PFSK-1 (cell line): ENCODE results near the gene HIPK2.

Source experiments
- FOXP2 ChIP-seq: optimal IDR thresholded peaks from 2 replicates; pipeline ENCODE3; 2011; ENCODE audit warnings: borderline replicate concordance, control low read depth, inconsistent platforms; ENCODE audit not compliant: insufficient read depth; ENCODE audit errors: extremely low read length, extremely low read depth
- POLR2AphosphoS5 ChIP-seq: IDR thresholded peaks from 2 replicates; pipeline ENCODE4 v1.6.1; 2012; ENCODE audit warnings: low read depth, mild to moderate bottlenecking, control low read depth, low read length, moderate library complexity
- REST ChIP-seq, 2 experiments: IDR thresholded peaks; 2 replicates each; pipeline versions ENCODE4 v1.6.1 to v1.8.0; 2011 to 2012; ENCODE audit warnings: low read depth in 2 of 2, low read length in 2 of 2, control low read depth in 1 of 2, inconsistent platforms in 1 of 2, mild to moderate bottlenecking in 1 of 2, moderate library complexity in 1 of 2; ENCODE audit not compliant: insufficient read depth in 1 of 2
- SIN3A ChIP-seq: IDR thresholded peaks from 2 replicates; pipeline ENCODE4 v1.6.1; 2012; ENCODE audit warnings: mild to moderate bottlenecking, low read length, moderate library complexity, borderline replicate concordance; ENCODE audit not compliant: insufficient read depth
- TAF1 ChIP-seq: IDR thresholded peaks from 2 replicates; pipeline ENCODE4 v1.6.1; 2012; ENCODE audit warnings: low read length, control low read depth, borderline replicate concordance; ENCODE audit not compliant: insufficient read depth

Gene HIPK2

GRCh38 chr7:139647085-139647484 is 130.7 kb downstream of the HIPK2 start:
- TF ChIP-seq TAF1 (no peak), FOXP2 (no peak), POLR2AphosphoS5 (no peak), REST (IDR thresholded peaks at IDR 0.05; ENCODE audit: insufficient read depth in 1 of 2, low read depth in 2 of 2, low read length in 2 of 2) (no peak), SIN3A (no peak)

GRCh38 chr7:139646566-139646965 is 131.2 kb downstream of the HIPK2 start:
- no peak for TF ChIP-seq POLR2AphosphoS5
- TF ChIP-seq TAF1 = no peak
- TF ChIP-seq SIN3A = no peak
- no peak for TF ChIP-seq FOXP2
- TF ChIP-seq REST (IDR thresholded peaks at IDR 0.05; ENCODE audit: insufficient read depth in 1 of 2, low read depth in 2 of 2, low read length in 2 of 2) = no peak

- TF ChIP-seq FOXP2 (no peak), POLR2AphosphoS5 (no peak), TAF1 (no peak), REST (IDR thresholded peaks at IDR 0.05; ENCODE audit: insufficient read depth in 1 of 2, low read depth in 2 of 2, low read length in 2 of 2) (no peak), SIN3A (no peak)
Measured at GRCh38 chr7:139645572-139646523, 131.9 kb downstream of the HIPK2 start.

- no peak for TF ChIP-seq REST (IDR thresholded peaks at IDR 0.05; ENCODE audit: insufficient read depth in 1 of 2, low read depth in 2 of 2, low read length in 2 of 2)
Measured at GRCh38 chr7:139643951-139644585, 133.7 kb downstream of the HIPK2 start.

- TF ChIP-seq TAF1 (no peak), REST (IDR thresholded peaks at IDR 0.05; ENCODE audit: insufficient read depth in 1 of 2, low read depth in 2 of 2, low read length in 2 of 2) (no peak), POLR2AphosphoS5 (no peak), SIN3A (no peak), FOXP2 (no peak)
Measured at GRCh38 chr7:139642283-139642682, 135.5 kb downstream of the HIPK2 start.
